ENCODE results near the gene MED1.

GRCh38 chr17:39401412-39402243 lies 49.4 kb downstream of the MED1 start, which contains the start of gene FBXL20:
- TF ChIP-seq POLR2AphosphoS5 (IDR thresholded peaks at IDR 0.05; ENCODE audit: low read depth, low read length): peak; percentile 74
- no peak; the same call in 1 of the 2 replicates for TF ChIP-seq YY1 (IDR thresholded peaks at IDR 0.05; ENCODE audit: low read depth)
- no peak for TF ChIP-seq TCF12 (IDR thresholded peaks at IDR 0.05)
- no peak for TF ChIP-seq CTCF (IDR thresholded peaks at IDR 0.05)
- no peak for TF ChIP-seq USF2 (IDR thresholded peaks at IDR 0.05; ENCODE audit: borderline replicate concordance, low read depth, low read length)
- TF ChIP-seq NFIC (IDR thresholded peaks at IDR 0.05; ENCODE audit: borderline replicate concordance): no peak
- peak in 1 of 2 experiments; percentile 35; a peak in 1 of 4 replicates for TF ChIP-seq EP300 (IDR thresholded peaks at IDR 0.05; ENCODE audit: borderline replicate concordance in 1 of 2, low read depth in 1 of 2, low read length in 1 of 2)
- no peak for TF ChIP-seq USF1 (IDR thresholded peaks at IDR 0.05; ENCODE audit: borderline replicate concordance, low read depth)
- no peak for TF ChIP-seq RAD21 (IDR thresholded peaks at IDR 0.05; ENCODE audit: low read length)
- no peak for TF ChIP-seq JUND (IDR thresholded peaks at IDR 0.05)
- peak; percentile 68; the same call in 1 of the 2 replicates for TF ChIP-seq SIN3A (IDR thresholded peaks at IDR 0.05; ENCODE audit: borderline replicate concordance, low read depth, low read length)
- TF ChIP-seq TAF1 (IDR thresholded peaks at IDR 0.05; ENCODE audit: borderline replicate concordance, low read depth, low read length): peak; percentile 74; the same call in 1 of the 2 replicates
- no peak for TF ChIP-seq ZBTB33 (IDR thresholded peaks at IDR 0.05; ENCODE audit: borderline replicate concordance, low read depth)
- no peak for TF ChIP-seq EZH2phosphoT487 (IDR thresholded peaks at IDR 0.05; ENCODE audit: borderline replicate concordance, low read depth)

Data from SK-N-SH (cell line).